Tibial nerve (tissue), 4 donors: ENCODE measurements around the gene BUD13.

Experiments used
- EP300 ChIP-seq, 2 donors: sonication (generic); formaldehyde crosslinking; IDR thresholded peaks; one replicate each; pipeline ENCODE4 v1.6.1; 2017; ENCODE audit warnings: antibody characterized with exemption in 2 of 2, mild to moderate bottlenecking in 1 of 2
- POLR2A ChIP-seq, 2 donors: fragments of 450-650 bp; IDR thresholded peaks; one replicate each; pipeline ENCODE4 v1.6.1; 2017; ENCODE audit warnings: antibody characterized with exemption in 2 of 2, mild to moderate bottlenecking in 2 of 2, moderate library complexity in 2 of 2
- TF ChIP-seq, protein P1 (sequence below), 5 experiments: fragments of 200-600 bp in 3 of 5; fragments of 450-650 bp in 2 of 5; sonication (generic) in 3 of 5; IDR thresholded peaks; one replicate each; pipeline ENCODE4 v1.5.1; 2016 to 2019; ENCODE audit warnings: antibody characterized with exemption in 5 of 5, mild to moderate bottlenecking in 3 of 5, moderate library complexity in 2 of 5

DNA sequence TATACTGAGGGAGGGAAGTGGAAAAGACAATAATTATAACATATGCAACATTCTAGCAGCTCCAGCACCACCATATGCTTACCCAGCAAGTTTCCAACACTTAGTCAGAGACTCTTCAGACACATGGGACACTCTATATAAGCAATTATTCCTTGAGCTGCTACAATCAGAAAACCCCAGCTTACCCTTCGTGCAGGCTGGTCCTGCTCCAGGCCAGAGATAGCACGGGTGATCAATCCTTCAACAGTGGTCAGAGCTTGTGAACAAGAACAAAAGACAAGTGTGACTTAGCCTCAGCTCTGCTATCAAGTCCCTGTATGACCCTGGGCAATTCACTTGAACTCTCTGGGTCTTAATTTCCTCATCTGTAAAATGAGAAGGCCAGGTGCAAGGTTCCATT, 13.5 kb upstream of the BUD13 start:
- TF ChIP-seq EP300 (IDR thresholded peaks at IDR 0.05) (no peak), POLR2A (IDR thresholded peaks at IDR 0.05) (no peak)
- TF ChIP-seq, protein P1, sequence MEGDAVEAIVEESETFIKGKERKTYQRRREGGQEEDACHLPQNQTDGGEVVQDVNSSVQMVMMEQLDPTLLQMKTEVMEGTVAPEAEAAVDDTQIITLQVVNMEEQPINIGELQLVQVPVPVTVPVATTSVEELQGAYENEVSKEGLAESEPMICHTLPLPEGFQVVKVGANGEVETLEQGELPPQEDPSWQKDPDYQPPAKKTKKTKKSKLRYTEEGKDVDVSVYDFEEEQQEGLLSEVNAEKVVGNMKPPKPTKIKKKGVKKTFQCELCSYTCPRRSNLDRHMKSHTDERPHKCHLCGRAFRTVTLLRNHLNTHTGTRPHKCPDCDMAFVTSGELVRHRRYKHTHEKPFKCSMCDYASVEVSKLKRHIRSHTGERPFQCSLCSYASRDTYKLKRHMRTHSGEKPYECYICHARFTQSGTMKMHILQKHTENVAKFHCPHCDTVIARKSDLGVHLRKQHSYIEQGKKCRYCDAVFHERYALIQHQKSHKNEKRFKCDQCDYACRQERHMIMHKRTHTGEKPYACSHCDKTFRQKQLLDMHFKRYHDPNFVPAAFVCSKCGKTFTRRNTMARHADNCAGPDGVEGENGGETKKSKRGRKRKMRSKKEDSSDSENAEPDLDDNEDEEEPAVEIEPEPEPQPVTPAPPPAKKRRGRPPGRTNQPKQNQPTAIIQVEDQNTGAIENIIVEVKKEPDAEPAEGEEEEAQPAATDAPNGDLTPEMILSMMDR (IDR thresholded peaks at IDR 0.05), result no peak
